GM18505 (cell line): ENCODE results near the gene LTBR.
"Not testable (repeated sequence)": the region's sequence is repeated elsewhere in the genome, so short reads cannot be mapped to it uniquely, and the experiment has no call there.

Source experiments
- ATAC-seq: cut with Tn5 transposase; IDR thresholded peaks from one replicate; pipeline ENCODE4 v1.9.1; 2021; ENCODE audit not compliant: unreplicated experiment
- POLR2A ChIP-seq: IDR thresholded peaks from 4 replicates; pipeline ENCODE4 v1.6.1; 2011; ENCODE audit warnings: borderline replicate concordance; ENCODE audit not compliant: insufficient read depth, insufficient read length; ENCODE audit errors: extremely low read depth

The LTBR gene

DNA sequence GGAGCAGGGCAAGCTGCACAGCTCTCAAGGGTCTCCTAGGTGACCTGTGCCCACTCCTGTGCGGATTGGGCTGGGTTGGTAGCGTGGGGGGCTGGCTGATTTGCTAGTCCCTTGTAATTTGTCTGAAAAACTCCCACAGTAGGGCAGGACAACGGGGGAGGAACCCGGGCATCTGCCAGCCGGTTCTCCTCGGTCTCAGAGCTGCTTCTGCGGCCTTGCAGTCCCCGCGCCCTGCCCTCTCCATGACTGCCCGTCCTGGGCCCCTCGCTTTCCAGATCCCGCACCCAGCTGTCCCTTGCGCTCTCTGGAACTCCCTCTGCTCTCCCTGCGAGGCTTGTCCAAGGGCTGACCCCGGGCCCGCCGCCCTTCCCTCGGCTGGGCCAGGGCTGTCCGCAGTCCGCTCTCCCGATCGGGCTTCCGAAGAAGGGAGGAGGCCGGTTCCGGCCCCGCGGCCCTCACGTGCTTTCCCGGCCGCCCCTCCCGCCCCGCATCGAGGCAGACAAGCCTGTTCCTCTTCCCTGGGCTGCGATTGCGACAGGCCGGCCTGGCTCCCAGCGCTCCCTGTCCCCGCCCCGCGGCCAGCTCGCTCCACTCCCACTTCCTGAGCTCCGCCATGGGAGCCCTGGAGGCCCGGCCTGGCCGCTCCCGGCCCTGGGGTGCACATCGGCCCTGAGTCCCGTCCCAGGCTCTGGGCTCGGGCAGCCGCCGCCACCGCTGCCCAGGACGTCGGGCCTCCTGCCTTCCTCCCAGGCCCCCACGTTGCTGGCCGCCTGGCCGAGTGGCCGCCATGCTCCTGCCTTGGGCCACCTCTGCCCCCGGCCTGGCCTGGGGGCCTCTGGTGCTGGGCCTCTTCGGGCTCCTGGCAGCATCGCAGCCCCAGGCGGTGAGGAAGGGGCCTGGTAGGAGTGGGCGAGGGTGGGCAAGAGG is at the start of gene LTBR:
LTBR (plus strand) TSS at position 591 of the 927 bp plus-strand sequence; CDS start at position 788, 197 bp downstream.
- ATAC-seq, result no peak
- no peak for TF ChIP-seq POLR2A

DNA sequence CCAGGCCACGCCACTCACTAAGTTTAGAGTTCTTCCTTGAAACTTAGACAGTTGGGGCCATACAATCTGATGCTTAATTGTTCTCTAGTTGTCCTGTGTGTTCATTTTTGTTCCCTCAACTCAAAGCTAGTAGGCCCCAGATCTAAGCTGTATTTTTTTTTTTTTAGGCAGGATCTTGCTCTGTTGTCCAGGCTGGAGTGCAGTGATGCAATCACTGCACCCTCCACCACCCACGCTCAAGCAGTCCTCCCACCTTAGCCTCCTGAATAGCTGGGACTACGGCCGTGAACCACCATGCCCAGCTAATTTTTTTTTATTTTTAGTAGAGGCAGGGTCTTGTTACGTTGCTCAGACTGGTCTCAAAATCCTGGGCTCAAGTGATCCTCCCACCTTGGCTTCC is 49.6 kb upstream of the LTBR start:
- no peak for ATAC-seq
- no peak for TF ChIP-seq POLR2A

DNA sequence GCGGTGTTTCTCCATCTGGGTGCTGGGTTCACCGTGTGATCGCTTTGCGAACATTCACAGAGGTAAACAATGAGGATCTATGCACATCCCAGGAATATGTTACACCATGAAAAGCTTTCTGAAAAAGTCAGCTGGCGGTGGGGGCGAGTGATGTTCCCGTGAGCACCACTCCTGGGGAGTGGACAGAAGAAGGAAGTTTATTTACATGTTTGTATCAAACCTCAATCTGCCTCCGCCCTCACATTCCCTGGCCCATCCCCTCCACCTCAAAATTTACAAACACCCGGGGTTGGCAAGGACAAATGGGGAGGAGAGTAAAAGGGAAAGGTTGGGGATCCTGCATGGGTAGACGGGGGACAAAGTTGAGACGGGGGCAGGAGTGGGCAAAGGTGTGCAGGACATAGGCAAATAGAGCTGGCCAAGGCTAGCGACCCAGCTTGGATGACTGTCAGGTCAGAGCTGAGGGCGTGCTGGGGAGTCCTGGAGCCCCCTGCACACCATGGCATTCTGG is 49.0 kb upstream of the LTBR start:
- TF ChIP-seq POLR2A, result no peak
- ATAC-seq, result no peak

DNA sequence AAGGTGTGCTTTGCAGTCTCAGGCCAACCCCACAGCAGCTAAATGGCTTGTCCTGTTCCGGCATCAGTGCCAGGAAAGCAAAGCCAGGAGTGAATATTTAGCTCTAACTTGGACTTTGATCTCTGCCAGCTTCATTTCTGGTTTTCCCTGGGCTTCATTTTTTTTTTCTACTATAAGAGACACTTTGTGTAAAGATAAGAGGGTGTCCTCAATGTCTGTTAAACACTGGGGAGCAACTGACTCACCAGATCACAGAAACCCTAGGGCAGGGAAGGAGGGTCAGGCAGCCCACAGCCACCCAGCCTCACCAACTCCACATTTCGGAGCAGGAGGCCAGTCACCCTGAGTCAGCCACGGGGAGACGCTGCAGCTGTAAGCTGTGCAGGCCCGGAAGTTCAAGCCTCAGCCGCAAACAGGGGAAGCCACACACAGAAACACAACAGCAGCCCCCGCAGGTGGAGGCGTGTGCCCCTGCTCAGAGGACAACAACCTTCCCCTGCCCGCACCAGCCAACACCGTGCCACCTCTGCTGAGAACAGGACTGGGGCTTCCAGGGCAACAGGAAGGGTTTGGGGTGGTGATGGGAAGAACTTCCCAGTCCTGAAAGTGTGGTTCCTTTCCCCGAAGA is 48.4 kb upstream of the LTBR start:
- TF ChIP-seq POLR2A, result peak; percentile 60

DNA sequence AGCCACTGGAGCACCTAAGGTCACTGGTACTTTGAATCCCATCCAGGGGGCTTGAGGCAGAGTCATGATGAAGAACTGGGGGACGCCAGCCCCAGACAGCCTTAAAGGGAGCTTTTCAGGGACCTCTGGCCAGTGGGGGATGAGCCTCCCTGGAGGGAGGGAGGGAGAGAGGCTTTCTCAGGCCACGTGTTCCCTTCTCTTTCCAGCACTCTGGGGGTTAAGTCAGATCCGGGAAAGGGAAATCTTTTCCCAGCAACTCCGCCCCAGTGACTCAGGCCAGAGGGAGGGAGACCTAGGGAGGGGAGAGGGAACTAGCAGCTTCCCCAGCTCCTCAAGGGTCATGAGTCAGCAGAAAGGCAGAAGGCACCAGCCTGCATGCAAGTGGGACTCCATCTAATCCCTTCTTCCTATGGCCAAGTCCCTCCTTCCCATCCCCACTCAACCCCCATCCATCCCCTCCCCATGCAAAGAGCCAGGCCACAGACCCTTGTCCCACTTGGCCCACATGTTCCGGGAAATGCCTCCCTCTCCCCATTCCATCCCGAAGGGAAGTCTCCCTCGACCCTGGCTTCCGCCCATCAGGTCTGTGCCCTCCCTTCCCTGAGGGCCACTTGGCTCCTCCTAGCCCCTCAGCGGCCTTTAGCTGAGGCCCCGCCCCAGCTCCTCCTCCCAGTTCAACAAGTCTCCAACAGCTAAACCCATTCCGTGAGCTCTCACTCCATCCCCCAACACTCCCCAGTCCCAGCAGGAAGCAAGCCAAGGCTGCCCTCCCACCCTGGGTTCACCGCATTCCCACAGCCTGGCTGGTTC is 47.7 kb upstream of the LTBR start:
- no peak for ATAC-seq
- TF ChIP-seq POLR2A, result peak; percentile 11

More for the DNA sequence above, 48.4 kb upstream of the LTBR start:
- ATAC-seq, result peak; percentile 67

DNA sequence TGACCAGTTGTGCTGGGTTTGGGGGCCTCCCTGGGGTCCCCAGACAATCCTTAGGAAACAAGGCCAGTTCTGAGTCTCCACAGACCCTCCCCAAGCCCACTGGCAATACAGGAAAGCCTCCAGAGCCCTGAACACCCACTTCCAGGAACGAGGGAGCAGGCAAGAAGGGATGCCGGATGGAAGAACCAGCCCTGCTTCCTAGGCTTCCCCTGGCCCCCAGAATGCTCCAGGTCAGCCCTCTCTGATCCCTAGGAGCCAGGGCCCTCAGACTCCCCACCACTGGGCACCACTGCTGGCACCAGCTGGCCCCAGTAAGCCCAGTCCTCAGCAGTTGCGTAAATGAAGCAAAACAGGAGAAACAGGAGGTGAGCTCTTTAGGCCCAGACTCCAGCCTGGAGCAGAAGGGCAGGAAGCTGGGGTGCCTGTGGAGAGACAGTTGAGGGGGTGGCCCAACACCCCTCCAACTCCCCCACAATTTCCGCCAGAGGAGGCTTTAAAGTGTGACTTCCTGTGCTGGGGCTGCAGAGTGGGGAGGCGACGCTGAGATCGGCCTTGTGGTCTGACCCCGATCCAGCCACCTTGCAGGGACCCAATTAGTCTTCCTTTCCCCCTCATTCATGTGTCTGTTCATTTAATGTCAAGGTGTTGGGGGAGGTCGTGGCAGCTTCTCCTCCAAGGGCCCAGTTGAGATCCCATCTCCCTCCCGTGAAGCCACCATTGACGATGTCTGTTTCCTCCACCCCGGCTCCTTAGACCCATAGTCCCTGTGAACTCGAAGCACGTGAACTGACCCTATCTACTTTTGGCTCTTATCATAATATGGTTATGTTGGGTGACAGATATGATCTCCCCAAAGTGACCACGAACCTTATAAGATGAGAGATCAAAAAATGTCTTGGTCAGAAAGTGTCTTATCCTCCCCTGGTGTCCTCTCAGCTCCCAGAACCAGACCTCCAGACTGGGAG is 46.8 kb upstream of the LTBR start:
- no peak for TF ChIP-seq POLR2A
- ATAC-seq, result no peak

DNA sequence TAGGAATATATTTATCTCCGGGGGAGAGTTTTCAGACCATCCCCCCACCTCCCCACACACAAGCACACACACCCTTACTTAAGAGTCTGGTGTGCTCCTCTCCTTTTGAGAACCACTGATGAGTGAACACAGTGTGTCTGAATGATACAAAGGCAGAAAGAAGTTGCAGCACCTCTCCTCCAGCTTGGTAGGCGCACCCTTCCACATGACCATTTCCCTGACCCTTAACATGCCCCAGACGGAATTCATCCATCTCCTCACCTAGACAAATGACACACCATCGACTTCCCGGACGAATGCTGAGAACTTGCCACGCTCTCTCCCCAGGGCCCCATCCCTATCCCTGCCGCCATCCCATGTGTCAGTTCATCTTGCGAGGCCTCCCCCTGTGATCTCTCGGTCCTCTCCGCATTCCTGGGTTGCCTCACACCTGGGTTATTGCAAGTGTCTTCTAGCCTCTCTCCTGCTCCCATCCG is 46.0 kb upstream of the LTBR start:
- no peak for ATAC-seq
- no peak for TF ChIP-seq POLR2A

DNA sequence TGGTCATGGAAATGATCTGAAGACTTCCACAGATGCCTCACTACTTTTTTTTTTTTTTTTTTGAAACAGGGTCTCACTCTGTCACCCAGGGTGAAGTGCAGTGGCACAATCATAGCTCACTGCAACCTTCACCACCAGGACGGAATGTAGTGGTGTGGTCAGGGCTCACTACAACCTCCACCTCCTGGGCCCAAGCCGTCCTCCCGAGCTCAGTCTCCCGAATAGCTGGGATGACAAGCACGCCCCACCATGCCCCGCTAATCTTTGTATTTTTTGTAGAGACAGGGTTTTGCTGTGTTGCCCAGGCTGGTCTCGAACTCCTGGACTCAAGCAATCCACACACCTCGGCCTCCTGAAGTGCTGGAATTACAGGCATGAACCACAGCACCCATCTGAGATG is 45.4 kb upstream of the LTBR start:
- not testable (repeated sequence) for ATAC-seq

DNA sequence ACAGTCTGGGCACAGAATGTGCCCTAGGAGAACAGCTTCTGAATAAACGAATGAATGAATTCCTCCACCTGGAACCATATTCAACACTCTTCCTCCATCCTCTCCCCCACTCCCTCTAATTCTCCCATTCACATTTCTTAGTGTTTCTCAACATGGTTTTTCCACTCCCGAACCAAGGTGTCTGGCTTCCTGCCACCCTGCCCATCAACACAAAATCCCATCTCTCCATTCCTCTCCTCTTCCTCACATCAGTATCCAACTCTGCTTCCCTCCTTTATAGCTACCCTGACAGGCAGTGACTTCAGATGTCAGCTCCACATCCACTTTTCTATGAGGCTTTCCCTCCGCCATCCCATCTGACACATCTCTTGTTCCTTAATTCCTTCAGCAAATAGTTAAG is 45.0 kb upstream of the LTBR start:
- no peak for TF ChIP-seq POLR2A
- ATAC-seq, result no peak

DNA sequence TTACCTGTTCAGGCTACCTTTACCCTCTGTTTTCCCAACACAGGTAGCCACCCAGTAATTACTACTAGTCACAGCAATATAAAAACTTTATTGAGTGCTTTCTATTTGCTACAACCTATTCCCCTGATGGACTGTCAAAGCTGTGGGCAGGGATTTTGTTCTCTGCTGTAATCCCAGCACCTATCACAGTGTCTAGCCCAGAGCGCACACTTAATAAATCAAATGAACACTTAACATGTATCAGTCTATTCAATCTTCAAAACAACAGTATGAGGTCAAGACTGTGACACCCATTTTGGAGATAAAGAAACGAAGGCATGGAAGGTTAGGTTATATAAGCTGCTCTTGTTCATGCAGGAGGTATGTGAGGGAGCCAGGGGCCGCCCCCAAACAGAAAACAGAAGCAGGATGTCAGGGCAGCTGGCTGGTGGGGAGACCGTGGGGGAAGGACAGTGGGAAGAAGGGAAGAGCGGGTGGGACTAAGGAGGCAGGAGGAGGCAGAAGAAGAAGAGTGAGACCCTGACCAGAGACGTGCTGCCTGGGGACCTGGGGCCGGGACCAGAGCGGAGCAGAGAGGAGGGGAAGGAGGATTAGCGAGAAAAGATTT is 43.8 kb upstream of the LTBR start:
- no peak for TF ChIP-seq POLR2A
- no peak for ATAC-seq

DNA sequence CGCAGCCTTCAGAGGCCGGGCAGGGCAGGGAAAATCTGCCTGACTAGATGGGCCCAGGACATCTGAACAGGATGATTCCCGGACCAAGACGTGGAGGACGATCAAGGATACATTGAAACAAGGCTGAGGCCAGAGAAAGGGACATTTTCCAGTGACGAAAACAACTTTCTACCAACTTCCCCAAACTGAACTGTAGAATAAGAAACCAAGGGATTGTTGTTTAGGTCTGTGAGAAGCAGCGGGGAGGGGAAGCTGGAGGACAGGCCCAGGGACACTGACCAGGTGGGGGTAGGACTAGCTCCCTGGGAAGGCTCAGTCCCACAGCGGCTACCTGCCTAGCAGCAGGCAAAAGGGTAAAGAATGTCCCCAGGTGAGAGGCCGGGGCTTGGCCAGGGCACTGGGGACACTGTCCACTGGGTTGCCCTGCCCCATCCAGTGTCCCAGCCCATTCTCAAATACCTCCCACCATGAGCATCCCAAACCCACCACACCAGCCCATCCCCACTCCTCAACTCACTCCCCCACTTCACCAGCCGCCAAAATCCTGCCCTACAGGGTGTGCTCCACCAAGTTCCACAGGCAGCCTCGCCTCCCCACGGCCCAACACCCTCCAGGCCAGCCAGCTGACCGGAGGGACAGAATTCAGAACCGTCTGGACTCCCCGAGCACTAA is 43.1 kb upstream of the LTBR start:
- ATAC-seq, result no peak
- no peak for TF ChIP-seq POLR2A
